OCI-LY1 (cell line): Measurements from ENCODE around the gene NCBP1.

Experiments used
- CTCF ChIP-seq: fragments of 200-600 bp; sonication (generic), shearing (Covaris generic); IDR thresholded peaks from 2 replicates; pipeline ENCODE4 v1.5.1; 2017; ENCODE audit warnings: mild to moderate bottlenecking, antibody characterized with exemption, low read length, moderate library complexity, mixed read lengths
- EZH2 ChIP-seq: fragments of 200-600 bp; sonication (generic), shearing (Covaris generic); IDR thresholded peaks from 2 replicates; pipeline ENCODE4 v1.8.0; 2017; ENCODE audit warnings: borderline replicate concordance, mixed run types, mild to moderate bottlenecking, antibody characterized with exemption, low read length, moderate library complexity, mixed read lengths

- TF ChIP-seq CTCF (no peak), EZH2 (no peak)
Observed at GRCh38 chr9:97666907-97667686, 33.5 kb downstream of the NCBP1 start.
